HG03571 (cell line): ENCODE measurements around the gene FBXL20.

Source experiments
- ATAC-seq: cut with Tn5 transposase; IDR thresholded peaks from one replicate; pipeline ENCODE4 v1.9.1; 2021; ENCODE audit not compliant: unreplicated experiment

The FBXL20 gene

GRCh38 chr17:39208893-39209292, 192.5 kb downstream of the FBXL20 start:
- ATAC-seq: no peak

DNA sequence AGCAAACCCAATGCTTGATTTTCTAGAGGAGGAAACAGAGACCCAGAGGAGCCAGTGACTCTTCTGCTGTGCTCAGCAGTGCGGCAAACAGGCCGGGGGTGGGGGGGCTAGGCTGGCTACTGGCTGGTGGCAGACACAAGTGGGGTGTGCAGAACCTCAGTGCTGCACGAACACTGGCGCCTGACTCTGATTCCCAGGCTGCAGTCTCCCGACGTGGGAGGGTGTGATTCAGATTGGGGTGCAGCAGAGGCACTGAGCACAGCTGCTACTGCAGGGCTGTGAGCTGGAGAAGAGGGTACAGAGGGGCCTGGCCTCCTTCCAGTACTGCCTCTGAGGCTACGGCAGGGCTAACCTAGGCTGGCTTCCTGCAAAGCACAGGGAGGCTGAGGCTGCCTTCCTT, 193.3 kb downstream of the FBXL20 start:
- ATAC-seq: no peak

- ATAC-seq: no peak
Measured at GRCh38 chr17:39205112-39205526, 196.3 kb downstream of the FBXL20 start.

GRCh38 chr17:39204245-39204644, 197.2 kb downstream of the FBXL20 start:
- ATAC-seq: no peak
